Measurements from ENCODE around the gene HJV. TPM values are rescaled to one million over a fixed set of nuclear protein-coding genes. Genes with fewer than 3 reads are reported as not detected.
"Not testable (repeated sequence)": the region's sequence is repeated elsewhere in the genome, so short reads cannot be mapped to it uniquely, and the experiment has no call there.

HJV gene
- not detected for total RNA-seq

- ATAC-seq: peak; percentile 21
- intact Hi-C loops (cut with DNase I): no loop called here
- peak; percentile 41 for DNase-seq (ENCODE audit: low spot score)
Measured at GRCh38 chr1:146021622-146022402, at the start of gene HJV. Gene HJV (minus strand): TSS chr1:146021735. CDS start chr1:146020231, 1,504 bp downstream.

- intact Hi-C loops (cut with DNase I); ATAC-seq; DNase-seq (ENCODE audit: low spot score): not testable (repeated sequence)
Measured at GRCh38 chr1:146059148-146059547, 37.6 kb upstream of the HJV start.

- DNase-seq (ENCODE audit: low spot score): peak; percentile 85
- intact Hi-C loops (cut with DNase I): not testable (repeated sequence)
- ATAC-seq: peak; percentile 89
Measured at GRCh38 chr1:146051852-146052676, 30.5 kb upstream of the HJV start.

DNA sequence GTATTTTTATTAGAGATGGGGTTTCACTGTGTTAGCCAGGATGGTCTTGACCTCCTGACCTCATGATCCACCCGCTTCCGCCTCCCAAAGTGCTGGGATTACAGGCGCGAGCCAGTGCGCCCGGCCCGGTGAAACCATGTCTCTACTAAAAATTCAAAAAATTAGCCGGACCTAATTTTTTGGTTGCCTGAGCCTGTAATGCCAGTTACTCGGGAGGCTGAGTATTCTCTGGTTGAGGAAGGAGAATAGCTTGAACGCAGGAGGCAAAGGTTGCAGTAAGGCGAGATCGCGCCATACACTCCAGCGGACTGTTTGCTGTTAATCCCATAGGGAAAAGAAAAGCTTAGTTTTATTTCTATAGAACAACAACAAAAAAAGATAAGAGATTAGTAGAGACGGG, 29.9 kb upstream of the HJV start:
- intact Hi-C loops (cut with DNase I): no loop called here

GRCh38 chr1:146050652-146050963, 29.1 kb upstream of the HJV start:
- intact Hi-C loops (cut with DNase I); ATAC-seq; DNase-seq (ENCODE audit: low spot score): not testable (repeated sequence)

More for the DNA sequence above, 29.9 kb upstream of the HJV start:
- DNase-seq (ENCODE audit: low spot score): no peak
- peak; percentile 54 for ATAC-seq

DNA sequence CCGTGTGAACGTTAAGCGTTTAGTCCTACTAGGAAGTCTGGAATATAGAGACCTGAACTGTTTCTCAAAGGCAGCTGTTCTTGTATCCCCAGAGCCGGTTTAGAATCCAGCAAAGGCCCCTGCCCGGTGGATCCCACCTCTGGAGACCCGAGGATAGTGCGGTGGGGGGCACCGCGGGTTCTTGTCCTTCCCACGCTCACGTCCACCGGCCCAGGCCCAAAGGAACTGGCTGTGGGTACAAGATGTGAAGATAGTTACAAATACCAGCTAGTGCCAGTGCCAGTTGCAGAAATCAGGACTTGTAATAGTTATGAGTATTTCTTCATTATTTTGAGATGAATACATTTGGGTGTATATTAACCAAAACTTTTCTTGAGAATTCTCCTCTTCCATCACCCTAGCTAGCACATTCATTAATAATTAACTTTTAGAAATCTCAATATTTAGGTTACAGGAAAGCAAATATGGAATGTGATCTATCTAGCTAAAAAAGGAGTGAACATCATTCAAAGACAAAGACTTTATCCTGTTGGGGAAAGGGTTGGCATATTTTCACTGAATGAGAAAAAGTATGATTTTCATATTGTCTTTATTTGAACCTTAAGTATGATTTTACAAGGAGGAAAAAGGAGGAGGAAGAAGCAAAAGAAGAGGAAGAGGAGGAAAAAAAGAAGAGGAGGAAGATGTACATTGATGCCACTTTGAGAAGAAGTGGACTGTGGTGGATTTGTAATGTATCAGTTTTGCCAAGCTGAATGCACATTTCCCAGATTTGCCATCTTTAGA, 28.5 kb upstream of the HJV start:
- ATAC-seq; intact Hi-C loops (cut with DNase I); DNase-seq (ENCODE audit: low spot score): not testable (repeated sequence)

- intact Hi-C loops (cut with DNase I): no loop called here
- DNase-seq (ENCODE audit: low spot score): no peak
- ATAC-seq: no peak
Measured at GRCh38 chr1:146049436-146049835, 27.9 kb upstream of the HJV start.

- DNase-seq (ENCODE audit: low spot score); intact Hi-C loops (cut with DNase I); ATAC-seq: not testable (repeated sequence)
Measured at GRCh38 chr1:146048514-146049115, 27.1 kb upstream of the HJV start.

GRCh38 chr1:146046664-146047063, 25.1 kb upstream of the HJV start:
- no peak for DNase-seq (ENCODE audit: low spot score)
- intact Hi-C loops (cut with DNase I): no loop called here
- ATAC-seq: no peak

DNA sequence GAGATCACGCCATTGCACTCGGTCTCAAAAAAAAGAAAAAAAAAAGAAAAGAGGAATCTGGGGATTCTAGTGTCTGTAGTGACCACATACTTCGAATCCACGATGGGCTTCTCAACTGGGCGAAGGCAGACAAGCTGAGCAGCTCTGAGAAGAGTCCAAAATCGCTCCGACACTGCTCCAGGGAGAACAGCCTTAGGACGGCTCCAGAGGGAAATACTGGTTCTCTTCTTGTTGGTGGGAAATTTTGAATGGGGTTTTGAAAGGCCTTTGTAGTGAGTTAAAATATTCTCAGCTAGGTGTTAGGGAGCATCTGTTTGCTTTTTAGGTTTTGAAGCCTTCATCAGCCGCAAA, 18.3 kb upstream of the HJV start:
- DNase-seq (ENCODE audit: low spot score) (no peak), ATAC-seq (no peak)
- intact Hi-C loops (cut with DNase I): no loop called here

DNA sequence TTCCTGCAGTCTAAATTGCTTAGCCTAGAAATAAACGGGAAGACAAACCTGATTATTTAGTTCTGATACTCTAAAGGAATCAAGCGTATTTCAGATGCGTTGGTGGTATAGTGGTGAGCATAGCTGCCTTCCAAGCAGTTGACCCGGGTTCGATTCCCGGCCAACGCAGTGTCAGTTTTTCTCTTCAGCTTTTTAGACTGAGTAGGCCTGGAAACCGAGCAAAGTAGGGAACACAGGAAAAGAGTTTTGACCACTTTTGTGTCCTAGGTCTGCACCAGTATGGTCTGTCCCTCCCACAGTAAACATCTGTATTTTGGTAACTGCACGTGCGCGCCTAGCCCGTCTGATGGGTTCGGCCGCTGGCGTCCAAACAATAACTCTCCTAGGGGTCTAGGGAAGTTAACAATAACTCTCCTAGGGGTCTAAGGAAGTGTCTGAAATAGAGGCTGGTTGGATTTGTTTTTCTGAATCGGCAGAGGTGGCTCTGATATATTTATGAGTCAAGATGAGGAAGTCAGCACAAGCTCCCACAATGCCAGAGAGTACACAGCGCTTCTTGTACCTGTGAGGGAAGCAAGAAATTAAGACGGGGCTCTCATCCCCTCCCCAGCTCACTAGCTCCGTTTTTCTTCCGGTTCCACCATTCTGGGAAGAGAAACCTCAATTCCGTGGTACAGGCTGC, 15.6 kb upstream of the HJV start:
- intact Hi-C loops (cut with DNase I): no loop called here
- DNase-seq (ENCODE audit: low spot score) (peak; percentile 89), ATAC-seq (peak; percentile 68)

DNA sequence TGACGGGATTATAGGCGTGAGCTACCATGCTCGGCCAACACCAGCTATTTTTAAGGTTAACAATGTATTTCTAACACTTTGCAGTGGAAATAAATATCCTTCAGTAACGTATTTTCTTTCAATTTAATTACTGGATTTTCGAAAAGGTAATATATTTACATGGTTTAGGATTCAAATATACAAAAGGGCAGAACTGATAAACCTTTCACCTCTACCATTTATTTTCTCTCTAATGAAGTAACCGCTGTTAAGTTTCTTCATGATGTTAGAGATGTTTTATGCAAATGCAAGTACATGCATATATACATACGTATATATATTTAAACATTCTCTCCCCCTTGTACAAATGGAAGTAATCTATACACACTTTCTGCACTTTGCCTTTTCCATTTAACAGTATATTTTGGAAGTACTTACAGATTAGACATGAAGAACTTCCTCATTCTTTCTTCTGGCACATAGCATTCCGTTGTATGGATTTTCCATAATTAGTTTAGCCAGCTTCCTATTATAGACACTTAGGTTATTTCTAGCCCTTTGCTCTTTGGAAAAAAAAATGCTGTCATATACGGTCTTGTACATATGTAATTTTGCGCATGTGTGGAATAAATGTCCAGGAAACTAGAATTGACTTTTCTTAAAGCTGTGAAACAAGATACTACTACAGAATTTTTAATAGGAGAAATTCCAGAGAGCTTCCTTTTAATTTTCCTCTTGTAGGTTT, 14.9 kb upstream of the HJV start:
- no peak for ATAC-seq
- DNase-seq (ENCODE audit: low spot score): no peak
- intact Hi-C loops (cut with DNase I): no loop called here

GRCh38 chr1:146035048-146035423, 13.5 kb upstream of the HJV start:
- DNase-seq (ENCODE audit: low spot score) (no peak), ATAC-seq (no peak)
- intact Hi-C loops (cut with DNase I): no loop called here

DNA sequence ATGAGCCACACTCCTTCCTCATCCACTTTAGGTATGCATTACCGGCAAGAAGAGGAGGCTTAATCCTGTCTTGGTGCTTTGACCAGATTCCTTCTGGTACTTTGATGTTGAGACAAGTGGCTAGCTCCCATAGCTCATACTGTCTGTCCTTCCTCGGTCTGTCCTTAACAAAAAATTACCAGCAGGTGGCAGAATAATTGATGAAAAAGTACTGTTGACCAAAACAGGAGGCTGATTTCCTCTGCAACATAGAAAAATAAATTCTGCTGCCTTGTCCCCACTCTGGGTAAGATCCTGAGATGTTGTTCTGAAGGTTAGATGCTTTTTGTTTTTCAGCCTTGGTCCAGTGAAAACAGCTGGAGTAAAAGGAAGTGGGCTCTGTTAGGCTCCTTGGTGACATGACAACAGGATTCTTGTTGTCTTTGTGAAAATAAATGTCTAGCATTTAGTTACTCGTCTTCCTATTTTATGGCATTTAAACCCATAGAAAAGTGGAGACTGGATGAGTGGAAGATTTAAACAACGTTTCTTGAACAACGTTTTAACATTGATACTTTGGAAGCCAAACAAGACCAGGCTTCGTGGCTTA, 11.2 kb upstream of the HJV start:
- ATAC-seq (no peak), DNase-seq (ENCODE audit: low spot score) (no peak)
- intact Hi-C loops (cut with DNase I): no loop called here

DNA sequence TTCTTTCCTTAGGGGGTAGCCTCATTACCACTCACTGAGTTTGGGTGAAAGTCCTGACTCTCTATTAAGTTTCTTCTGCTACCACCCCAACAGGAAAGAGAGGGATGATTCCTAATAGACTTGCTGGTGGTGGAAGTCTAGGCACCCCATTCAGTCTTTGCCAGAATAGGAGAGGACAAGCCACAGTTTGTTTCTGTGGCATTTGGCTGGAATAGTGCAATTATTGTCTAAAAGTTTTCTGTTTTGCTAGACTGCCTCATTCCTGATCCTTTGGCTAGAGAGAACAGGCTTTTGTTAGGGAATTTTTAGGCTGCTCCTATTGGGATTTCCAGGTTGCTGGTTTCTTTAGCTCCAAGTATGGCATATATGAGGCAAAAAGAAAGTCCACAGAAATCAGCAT, 9.9 kb upstream of the HJV start:
- intact Hi-C loops (cut with DNase I): no loop called here

GRCh38 chr1:146029117-146029516, 7.6 kb upstream of the HJV start:
- ATAC-seq: no peak
- DNase-seq (ENCODE audit: low spot score): no peak
- intact Hi-C loops (cut with DNase I): no loop called here

More for the DNA sequence above, 9.9 kb upstream of the HJV start:
- no peak for ATAC-seq
- no peak for DNase-seq (ENCODE audit: low spot score)

- intact Hi-C loops (cut with DNase I); DNase-seq (ENCODE audit: low spot score); ATAC-seq: not testable (repeated sequence)
Measured at GRCh38 chr1:146026650-146027049, 5.1 kb upstream of the HJV start.

Measured in sciatic nerve (tissue), 2 donors.